Activated gamma-delta T cell treated with Interleukin-2 at 50 U/mL for 16 hours (primary cell): Measurements from ENCODE around the gene TBC1D9.

Source experiments
- DNase-seq: peaks from one replicate; pipeline ENCODE4 v3.0.0-alpha.2; 2020

TBC1D9 gene

DNA sequence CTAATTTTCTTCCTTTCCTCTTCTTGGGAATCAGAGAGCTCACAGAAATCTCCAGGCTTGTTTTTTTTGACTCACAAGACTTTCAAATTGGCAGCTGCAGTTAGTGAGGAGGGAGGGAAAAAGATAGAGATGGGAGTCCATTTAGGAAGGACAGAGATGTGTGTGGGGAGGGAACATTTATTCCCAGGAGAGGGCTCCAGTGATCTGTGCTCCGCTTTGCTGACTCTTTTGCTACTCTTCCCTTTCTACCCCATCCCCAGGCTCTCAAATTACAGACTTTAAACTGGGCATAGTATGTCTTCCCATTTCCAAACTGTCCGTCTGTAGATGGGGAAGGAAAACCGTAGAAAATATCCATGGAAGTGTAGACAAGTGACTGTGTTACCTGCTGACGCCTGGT, 148.3 kb downstream of the TBC1D9 start:
- DNase-seq, result no peak

DNA sequence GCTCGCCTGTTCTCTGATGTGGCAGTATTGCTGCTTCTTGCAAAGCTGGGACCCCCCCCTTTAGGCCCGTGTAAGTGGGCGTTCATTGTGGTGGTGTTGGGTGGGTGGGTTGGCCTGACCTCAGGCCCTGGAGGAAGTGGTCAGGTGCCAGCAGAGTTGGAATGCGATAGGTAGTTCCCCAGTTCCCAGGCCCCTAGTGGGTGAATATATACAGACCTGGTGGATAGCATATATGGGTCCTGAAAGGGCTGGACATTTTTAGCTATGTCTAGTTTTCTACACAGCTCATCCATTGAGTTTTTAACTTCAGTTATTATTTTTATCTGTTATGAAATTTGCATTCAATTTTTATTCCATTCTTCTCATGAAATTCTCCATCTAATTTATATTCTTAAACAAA, 151.6 kb downstream of the TBC1D9 start:
- no peak for DNase-seq

DNA sequence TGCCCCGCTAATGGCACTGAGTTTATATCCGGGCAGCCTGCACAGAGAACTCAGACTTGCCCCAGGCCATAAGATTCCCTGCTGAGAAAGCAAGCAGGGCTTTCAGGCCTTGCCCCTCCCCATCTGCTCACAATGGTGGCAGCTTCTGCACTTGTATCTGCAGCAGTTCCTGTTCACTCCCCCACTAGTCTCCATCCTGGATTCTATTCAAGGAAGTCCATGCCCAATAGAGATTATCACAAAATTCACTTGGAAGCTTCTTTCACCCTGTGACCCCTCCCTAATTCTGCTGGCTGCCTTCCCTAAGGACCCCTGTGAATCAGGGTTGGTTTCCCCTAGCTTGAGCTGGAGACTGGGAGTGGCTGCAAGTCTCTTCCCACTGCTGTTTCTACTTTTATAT, 152.9 kb downstream of the TBC1D9 start:
- DNase-seq, result no peak

DNA sequence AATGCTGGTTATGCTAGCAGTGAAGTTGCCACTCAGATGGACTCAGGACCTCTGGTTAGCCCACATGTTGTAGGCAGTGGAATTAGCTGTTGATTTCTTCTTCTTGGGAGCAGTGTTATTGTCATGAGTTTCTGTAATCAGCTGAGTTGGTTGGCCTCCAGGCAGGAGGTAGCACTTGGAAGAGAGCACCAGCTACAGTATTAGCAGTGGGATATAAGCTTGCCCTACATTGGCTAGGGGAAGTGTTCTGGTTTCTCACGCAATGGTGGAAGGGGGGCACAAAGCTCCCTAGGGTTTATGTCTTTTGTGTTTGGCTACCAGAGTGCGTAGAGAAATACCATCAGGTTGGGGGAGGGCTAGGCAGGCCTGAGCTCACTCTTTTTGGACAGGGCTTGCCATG, 153.5 kb downstream of the TBC1D9 start:
- no peak for DNase-seq

DNA sequence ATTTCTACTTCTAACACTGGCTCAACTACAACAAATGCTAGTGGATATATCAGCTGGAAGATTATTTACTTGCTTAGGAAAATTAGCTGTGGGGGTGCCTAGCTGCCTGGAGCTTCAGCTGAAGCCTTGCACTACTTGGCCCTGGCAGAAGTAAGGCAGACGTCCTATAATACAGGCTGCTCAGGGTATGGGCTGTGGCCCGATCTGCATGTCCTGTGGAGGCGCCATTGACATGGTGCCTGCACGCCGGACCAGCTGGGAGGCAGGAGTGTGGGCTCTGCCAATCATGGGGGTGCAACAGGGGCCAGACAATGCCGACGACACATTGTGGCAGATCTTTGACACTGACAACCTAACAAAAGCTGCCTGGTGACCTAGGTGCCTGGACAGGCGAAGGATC, 155.8 kb downstream of the TBC1D9 start:
- no peak for DNase-seq

DNA sequence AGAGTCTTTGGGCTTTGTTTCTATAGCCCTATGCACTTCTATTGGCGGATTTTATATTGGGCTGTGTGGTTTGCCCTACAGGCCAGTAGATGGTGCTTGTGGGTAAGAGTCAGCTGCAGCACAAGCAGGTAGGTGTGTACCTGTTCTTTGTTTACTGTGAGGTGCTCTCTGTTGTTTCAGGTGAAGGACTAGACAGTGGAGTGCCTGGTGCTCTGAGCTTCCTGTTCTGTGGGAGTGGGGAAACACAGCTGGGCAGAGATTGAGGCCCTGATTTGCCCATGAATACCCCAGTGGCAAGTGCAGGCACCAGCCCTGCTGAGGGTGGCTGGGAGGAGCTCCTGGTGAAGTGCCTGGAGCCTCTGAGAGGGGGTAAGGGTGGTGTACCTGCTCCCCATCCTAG, 161.1 kb downstream of the TBC1D9 start:
- DNase-seq, result no peak

DNA sequence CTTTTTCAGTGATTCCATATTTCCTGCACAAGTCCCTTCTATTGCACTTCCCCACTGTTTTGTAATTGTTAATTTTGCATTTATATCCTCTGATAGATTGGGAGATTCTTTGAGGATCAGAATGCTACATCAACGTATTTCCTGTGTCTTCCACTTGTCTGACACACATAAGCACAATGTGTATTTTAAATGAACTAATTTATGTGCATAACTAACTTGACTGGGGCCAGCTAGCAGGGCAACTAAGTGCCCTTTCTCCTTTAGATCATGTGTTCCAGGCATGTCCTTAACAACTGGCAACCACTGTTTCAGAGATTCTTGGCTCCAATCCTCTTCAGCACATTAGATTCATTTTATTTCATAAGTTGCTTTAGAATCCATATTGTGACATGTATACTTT, 171.7 kb downstream of the TBC1D9 start:
- no peak for DNase-seq

DNA sequence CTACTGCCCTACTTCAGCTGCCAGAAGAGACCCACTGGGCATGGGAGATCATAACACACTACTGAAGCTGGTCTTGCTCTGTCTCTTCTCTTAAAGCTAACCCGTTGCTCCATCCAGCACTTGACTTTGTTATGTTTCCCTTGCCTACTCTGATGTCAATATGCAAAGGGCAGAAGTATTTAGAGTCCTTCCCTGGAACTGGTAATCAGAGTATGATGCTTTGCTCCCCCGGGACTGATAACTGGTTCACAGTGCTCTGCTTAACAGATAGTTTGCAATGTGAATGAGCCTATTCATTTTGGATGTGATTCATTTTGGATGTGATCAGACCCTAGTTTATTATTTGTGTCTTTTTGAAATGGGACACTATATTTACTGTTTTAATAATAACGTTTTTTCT, 175.1 kb downstream of the TBC1D9 start:
- no peak for DNase-seq

DNA sequence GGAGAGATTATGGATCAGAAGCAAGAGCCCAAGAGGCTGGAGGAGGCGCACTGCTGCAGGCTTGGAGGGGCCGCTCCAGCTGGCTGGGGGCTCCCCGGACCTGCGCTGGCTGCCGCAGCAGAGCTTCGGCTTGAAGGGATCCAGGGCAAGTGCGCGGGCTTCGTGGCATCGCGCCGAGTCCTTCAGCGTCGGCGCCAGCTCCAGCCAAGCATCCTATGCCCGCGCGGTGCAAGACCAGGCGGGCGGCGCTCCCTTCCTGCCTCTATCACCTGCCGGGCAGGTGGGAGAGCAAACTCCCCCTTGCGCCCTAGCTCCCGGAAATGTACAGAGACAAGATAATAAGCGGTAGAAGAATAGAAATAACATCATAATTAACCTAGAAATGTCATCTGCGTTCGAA, 176.9 kb downstream of the TBC1D9 start:
- DNase-seq, result no peak

DNA sequence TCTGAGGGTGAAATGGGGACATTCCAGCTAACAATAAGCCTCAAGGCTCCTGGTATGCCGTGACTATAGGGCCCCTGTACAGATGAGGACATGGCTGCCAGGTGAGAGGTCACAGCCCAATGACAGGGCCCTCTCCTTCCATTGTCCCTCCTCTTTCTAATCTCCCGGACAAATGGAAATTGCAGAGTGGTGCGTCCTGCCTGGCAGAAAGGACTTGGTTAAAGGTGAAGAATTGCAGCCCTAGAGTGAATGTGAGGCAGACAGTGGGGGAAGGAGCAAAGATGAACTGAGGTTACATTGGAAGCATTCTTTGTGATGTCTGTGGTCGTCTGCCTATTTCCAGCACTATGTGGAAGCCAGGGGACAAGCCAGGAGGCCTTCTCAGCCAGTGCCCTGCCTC, 180.7 kb downstream of the TBC1D9 start:
- DNase-seq, result no peak

DNA sequence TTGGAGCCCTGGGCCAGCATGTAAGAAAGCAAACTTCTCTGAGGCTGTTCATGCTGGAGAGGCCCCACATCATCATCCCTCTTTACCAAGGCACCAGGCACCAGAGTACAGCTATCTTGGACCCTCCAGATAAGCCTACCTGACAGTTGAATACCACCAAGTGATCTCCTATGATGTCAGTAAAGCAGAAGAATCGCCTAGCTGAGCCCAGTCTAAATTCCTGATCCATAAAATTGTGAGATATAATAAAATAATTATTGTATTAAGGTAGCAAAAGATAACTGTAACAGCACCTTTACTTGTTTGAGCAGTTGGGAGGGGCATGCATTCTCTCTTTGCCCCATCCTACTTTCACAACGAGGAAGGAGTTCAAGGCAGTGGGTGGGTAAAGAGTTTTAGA, 184.6 kb downstream of the TBC1D9 start:
- no peak for DNase-seq
